WTC11 (cell line): Measurements from ENCODE around the gene SPRED2. TPM values are rescaled to one million over a fixed set of nuclear protein-coding genes. Genes with fewer than 3 reads are reported as not detected.

Experiments
- ATAC-seq: fragments of 200-7000 bp; cut with Tn5 transposase; 2 replicates; pipeline ENCODE4 v1.10.0; 2021; ENCODE audit warnings: mild to moderate bottlenecking, moderate library complexity
- CTCF ChIA-PET: fragments of 300-600 bp; sonication (Branson Sonifier 250); formaldehyde crosslinking; loops from one replicate; lab custom pipeline; 2021; ENCODE audit warnings: antibody characterized with exemption; lab: Charles Lee
- POLR2A ChIA-PET: fragments of 350-600 bp; sonication (Branson Sonifier 250); formaldehyde crosslinking; loops from one replicate; lab custom pipeline; 2021; ENCODE audit warnings: antibody characterized with exemption; lab: Charles Lee
- DNase-seq: peaks from one replicate; pipeline ENCODE4 v3.0.0; 2021; ENCODE audit warnings: low spot score
- H3K27ac Mint-ChIP-seq: 2 replicates; pipeline ENCODE4 v1.8.0; 2021; ENCODE audit warnings: mixed read lengths
- H3K27me3 Mint-ChIP-seq: 2 replicates; pipeline ENCODE4 v1.8.0; 2021; ENCODE audit warnings: low read depth, mild to moderate bottlenecking, moderate library complexity, mixed read lengths
- H3K36me3 Mint-ChIP-seq: 2 replicates; pipeline ENCODE4 v1.8.0; 2021; ENCODE audit warnings: mixed read lengths
- H3K4me1 Mint-ChIP-seq: 2 replicates; pipeline ENCODE4 v1.8.0; 2022; ENCODE audit warnings: mixed read lengths
- H3K4me3 Mint-ChIP-seq: 2 replicates; pipeline ENCODE4 v1.8.0; 2021; ENCODE audit warnings: mild to moderate bottlenecking, moderate library complexity, mixed read lengths
- H3K9me3 Mint-ChIP-seq: 2 replicates; pipeline ENCODE4 v1.8.0; 2021; ENCODE audit warnings: mixed read lengths
- ELF4 ChIP-seq: sonication (generic); formaldehyde crosslinking; IDR thresholded peaks from 2 replicates; pipeline ENCODE4 v1.8.1; 2022; ENCODE audit warnings: low read depth, mild to moderate bottlenecking, moderate library complexity, missing genetic modification reagents
- HMGA2 ChIP-seq: fragments of 250-450 bp; sonication (Bioruptor Pico); IDR thresholded peaks from 2 replicates; pipeline ENCODE4 v1.4.0; 2021; ENCODE audit warnings: mild to moderate bottlenecking, moderate library complexity
- JAZF1 ChIP-seq: fragments of 250-450 bp; sonication (Bioruptor Pico); IDR thresholded peaks from 2 replicates; pipeline ENCODE4 v1.9.0; 2021; ENCODE audit warnings: moderate library complexity, mild to moderate bottlenecking, inconsistent platforms
- NFATC4 ChIP-seq: fragments of 250-450 bp; sonication (Bioruptor Pico); IDR thresholded peaks from 2 replicates; pipeline ENCODE4 v1.9.0; 2021; ENCODE audit warnings: mild to moderate bottlenecking
- NFE2L1 ChIP-seq: sonication (generic); formaldehyde crosslinking; IDR thresholded peaks from 2 replicates; pipeline ENCODE4 v1.8.1; 2023; ENCODE audit warnings: missing genetic modification reagents
- TCF7 ChIP-seq: sonication (generic); formaldehyde crosslinking; IDR thresholded peaks from 2 replicates; pipeline ENCODE4 v1.8.0; 2022; ENCODE audit warnings: mild to moderate bottlenecking, low read depth, missing genetic modification reagents, moderate library complexity
- ZBTB21 ChIP-seq: sonication (generic); formaldehyde crosslinking; IDR thresholded peaks from 2 replicates; pipeline ENCODE4 v1.8.1; 2023; ENCODE audit warnings: mild to moderate bottlenecking, missing genetic modification reagents, borderline replicate concordance
- ZNF263 ChIP-seq: sonication (generic); formaldehyde crosslinking; IDR thresholded peaks from 2 replicates; pipeline ENCODE4 v1.8.1; 2022; ENCODE audit warnings: low read depth, mild to moderate bottlenecking, moderate library complexity, missing genetic modification reagents
- ZNF396 ChIP-seq: fragments of 250-450 bp; sonication (Bioruptor Pico); IDR thresholded peaks from 2 replicates; pipeline ENCODE4 v1.8.0; 2021; ENCODE audit warnings: mild to moderate bottlenecking, moderate library complexity, borderline replicate concordance
- total RNA-seq: library from RNA; stranded (reverse); gene quantifications from 3 replicates; pipeline ENCODE4 v1.2.3, GENCODE V29; 2021
- TF ChIP-seq, protein P1 (sequence below): sonication (generic); formaldehyde crosslinking; IDR thresholded peaks from 2 replicates; pipeline ENCODE4 v1.8.0; 2023; ENCODE audit warnings: mild to moderate bottlenecking, missing genetic modification reagents
- TF ChIP-seq, protein P2 (sequence below): sonication (generic); formaldehyde crosslinking; IDR thresholded peaks from 2 replicates; pipeline ENCODE4 v1.8.0; 2022; ENCODE audit warnings: mild to moderate bottlenecking, missing genetic modification reagents
- TF ChIP-seq, protein P3 (sequence below): fragments of 250-450 bp; sonication (Bioruptor Pico); conservative IDR thresholded peaks from 2 replicates; pipeline ENCODE4 v1.9.0; 2021; ENCODE audit warnings: mild to moderate bottlenecking
- TF ChIP-seq, protein P4 (sequence below): sonication (generic); formaldehyde crosslinking; IDR thresholded peaks from 2 replicates; pipeline ENCODE4 v1.8.1; 2022; ENCODE audit warnings: missing genetic modification reagents, borderline replicate concordance
- TF ChIP-seq, protein P5 (sequence below): sonication (generic); formaldehyde crosslinking; conservative IDR thresholded peaks from 2 replicates; pipeline ENCODE4 v1.8.1; 2022; ENCODE audit warnings: mild to moderate bottlenecking, missing genetic modification reagents
- TF ChIP-seq, protein P6 (sequence below): sonication (generic); formaldehyde crosslinking; conservative IDR thresholded peaks from 2 replicates; pipeline ENCODE4 v1.8.1; 2023; ENCODE audit warnings: mild to moderate bottlenecking, low read depth, missing genetic modification reagents, moderate library complexity
- TF ChIP-seq, protein P7 (sequence below): sonication (generic); formaldehyde crosslinking; IDR thresholded peaks from 2 replicates; pipeline ENCODE4 v1.8.0; 2023; ENCODE audit warnings: missing genetic modification reagents, mild to moderate bottlenecking, borderline replicate concordance

The SPRED2 gene
- total RNA-seq, 1 experiment from 2014 or later: 34.1 TPM

DNA sequence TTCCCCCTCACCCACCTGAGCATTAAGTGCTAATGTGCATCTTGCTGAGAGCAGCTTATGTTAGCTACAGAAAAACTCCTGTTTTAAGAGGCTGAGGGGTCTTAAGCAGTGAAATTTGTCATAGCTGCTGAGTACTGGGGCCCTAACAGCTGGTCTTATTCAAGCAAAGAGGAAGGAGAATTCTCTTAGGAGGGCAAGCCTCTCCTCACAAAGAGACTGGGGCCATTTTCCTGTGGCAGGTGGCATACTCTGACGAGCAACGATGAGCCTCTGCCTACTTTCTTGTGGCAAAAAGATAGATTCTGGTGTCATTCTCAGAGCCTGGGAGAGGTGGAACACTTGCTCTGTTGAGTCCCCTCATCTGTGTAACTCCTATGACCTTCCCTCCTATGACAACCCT is 53.2 kb downstream of the SPRED2 start (continued):
- TF ChIP-seq, protein P1, sequence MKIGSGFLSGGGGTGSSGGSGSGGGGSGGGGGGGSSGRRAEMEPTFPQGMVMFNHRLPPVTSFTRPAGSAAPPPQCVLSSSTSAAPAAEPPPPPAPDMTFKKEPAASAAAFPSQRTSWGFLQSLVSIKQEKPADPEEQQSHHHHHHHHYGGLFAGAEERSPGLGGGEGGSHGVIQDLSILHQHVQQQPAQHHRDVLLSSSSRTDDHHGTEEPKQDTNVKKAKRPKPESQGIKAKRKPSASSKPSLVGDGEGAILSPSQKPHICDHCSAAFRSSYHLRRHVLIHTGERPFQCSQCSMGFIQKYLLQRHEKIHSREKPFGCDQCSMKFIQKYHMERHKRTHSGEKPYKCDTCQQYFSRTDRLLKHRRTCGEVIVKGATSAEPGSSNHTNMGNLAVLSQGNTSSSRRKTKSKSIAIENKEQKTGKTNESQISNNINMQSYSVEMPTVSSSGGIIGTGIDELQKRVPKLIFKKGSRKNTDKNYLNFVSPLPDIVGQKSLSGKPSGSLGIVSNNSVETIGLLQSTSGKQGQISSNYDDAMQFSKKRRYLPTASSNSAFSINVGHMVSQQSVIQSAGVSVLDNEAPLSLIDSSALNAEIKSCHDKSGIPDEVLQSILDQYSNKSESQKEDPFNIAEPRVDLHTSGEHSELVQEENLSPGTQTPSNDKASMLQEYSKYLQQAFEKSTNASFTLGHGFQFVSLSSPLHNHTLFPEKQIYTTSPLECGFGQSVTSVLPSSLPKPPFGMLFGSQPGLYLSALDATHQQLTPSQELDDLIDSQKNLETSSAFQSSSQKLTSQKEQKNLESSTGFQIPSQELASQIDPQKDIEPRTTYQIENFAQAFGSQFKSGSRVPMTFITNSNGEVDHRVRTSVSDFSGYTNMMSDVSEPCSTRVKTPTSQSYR (CRISPR knock-in tag): no peak
- TF ChIP-seq ZNF396 (CRISPR knock-in tag) (no peak), NFATC4 (no peak)

DNA sequence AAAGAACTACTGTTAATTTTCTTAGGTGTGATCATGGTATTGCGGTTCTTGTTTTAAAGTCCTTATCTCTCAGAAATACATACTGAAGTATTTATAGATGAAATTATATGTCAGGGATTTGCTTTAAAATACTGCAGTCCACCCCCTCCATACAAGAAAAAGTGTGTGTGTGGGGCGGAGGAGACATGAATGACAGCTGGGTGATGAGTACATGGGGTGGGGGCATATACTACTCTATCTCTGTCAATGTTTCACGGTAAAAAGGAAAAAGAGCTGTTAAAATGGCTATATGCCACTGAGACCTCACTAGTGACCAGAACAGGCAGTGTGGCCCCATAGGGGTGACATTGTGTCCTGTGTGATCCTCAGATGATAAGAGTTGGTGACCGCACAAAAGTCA is 54.1 kb downstream of the SPRED2 start:
- H3K4me1 Mint-ChIP-seq: peaks cover 49% of the 10 kb centered on the region
- no peak for DNase-seq
- POLR2A ChIA-PET: no interaction called here

More for the DNA sequence above, 54.1 kb downstream of the SPRED2 start:
- Mint-ChIP-seq H3K9me3 (no peaks in the 10 kb centered on the region), H3K4me3 (no peak overlapping the region), H3K36me3 (no peaks in the 10 kb centered on the region), H3K27me3 (no peaks in the 10 kb centered on the region), H3K27ac (no peak overlapping the region)
- CTCF ChIA-PET: interaction anchor here (2.7 kb wide), 1 partner anchor 28 kb away, joined by 7 read pairs; no protein-coding TSS in a partner anchor
- no peak for ATAC-seq
- TF ChIP-seq ZNF263 (no peak), HMGA2 (CRISPR knock-in tag) (no peak), TCF7 (CRISPR knock-in tag) (no peak), JAZF1 (CRISPR knock-in tag) (no peak), ELF4 (no peak), NFE2L1 (CRISPR knock-in tag) (no peak), ZBTB21 (CRISPR knock-in tag) (no peak)
- TF ChIP-seq, protein P2, sequence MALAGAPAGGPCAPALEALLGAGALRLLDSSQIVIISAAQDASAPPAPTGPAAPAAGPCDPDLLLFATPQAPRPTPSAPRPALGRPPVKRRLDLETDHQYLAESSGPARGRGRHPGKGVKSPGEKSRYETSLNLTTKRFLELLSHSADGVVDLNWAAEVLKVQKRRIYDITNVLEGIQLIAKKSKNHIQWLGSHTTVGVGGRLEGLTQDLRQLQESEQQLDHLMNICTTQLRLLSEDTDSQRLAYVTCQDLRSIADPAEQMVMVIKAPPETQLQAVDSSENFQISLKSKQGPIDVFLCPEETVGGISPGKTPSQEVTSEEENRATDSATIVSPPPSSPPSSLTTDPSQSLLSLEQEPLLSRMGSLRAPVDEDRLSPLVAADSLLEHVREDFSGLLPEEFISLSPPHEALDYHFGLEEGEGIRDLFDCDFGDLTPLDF (CRISPR knock-in tag): no peak
- TF ChIP-seq, protein P3, sequence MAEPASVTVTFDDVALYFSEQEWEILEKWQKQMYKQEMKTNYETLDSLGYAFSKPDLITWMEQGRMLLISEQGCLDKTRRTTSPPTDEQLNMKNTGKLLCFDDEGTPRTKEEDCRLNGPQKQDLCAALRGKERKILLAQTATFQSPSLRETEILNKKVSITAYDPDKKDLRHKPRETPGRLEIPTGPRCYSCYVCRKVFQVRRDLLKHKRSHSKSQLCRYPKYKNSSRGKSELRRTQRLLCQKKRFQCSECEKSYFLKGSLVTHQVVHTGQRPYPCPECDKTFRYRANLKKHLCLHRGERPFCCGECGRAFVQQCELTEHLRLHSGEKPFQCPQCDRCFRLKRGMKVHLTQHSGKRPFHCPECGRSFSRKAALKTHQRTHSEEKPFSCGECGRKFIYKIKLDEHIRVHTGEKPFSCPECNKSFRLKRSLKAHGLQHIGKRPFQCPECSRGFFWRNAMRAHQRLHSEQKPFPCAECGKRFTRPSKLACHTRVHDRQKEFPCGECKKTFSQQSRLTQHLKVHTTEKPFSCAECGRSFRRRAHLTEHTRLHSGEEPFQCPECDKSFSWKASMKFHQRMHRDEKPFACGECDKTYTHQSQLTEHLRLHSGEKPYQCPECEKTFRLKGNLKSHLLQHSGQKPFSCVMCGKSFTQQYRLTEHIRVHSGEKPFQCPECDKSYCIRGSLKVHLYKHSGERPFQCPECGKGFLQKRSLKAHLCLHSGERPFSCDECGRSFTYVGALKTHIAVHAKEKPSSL (CRISPR knock-in tag): no peak
- TF ChIP-seq, protein P4, sequence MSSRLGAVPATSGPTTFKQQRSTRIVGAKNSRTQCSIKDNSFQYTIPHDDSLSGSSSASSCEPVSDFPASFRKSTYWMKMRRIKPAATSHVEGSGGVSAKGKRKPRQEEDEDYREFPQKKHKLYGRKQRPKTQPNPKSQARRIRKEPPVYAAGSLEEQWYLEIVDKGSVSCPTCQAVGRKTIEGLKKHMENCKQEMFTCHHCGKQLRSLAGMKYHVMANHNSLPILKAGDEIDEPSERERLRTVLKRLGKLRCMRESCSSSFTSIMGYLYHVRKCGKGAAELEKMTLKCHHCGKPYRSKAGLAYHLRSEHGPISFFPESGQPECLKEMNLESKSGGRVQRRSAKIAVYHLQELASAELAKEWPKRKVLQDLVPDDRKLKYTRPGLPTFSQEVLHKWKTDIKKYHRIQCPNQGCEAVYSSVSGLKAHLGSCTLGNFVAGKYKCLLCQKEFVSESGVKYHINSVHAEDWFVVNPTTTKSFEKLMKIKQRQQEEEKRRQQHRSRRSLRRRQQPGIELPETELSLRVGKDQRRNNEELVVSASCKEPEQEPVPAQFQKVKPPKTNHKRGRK (CRISPR knock-in tag): no peak
- TF ChIP-seq, protein P5, sequence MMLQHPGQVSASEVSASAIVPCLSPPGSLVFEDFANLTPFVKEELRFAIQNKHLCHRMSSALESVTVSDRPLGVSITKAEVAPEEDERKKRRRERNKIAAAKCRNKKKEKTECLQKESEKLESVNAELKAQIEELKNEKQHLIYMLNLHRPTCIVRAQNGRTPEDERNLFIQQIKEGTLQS (CRISPR knock-in tag): no peak
- TF ChIP-seq, protein P6, sequence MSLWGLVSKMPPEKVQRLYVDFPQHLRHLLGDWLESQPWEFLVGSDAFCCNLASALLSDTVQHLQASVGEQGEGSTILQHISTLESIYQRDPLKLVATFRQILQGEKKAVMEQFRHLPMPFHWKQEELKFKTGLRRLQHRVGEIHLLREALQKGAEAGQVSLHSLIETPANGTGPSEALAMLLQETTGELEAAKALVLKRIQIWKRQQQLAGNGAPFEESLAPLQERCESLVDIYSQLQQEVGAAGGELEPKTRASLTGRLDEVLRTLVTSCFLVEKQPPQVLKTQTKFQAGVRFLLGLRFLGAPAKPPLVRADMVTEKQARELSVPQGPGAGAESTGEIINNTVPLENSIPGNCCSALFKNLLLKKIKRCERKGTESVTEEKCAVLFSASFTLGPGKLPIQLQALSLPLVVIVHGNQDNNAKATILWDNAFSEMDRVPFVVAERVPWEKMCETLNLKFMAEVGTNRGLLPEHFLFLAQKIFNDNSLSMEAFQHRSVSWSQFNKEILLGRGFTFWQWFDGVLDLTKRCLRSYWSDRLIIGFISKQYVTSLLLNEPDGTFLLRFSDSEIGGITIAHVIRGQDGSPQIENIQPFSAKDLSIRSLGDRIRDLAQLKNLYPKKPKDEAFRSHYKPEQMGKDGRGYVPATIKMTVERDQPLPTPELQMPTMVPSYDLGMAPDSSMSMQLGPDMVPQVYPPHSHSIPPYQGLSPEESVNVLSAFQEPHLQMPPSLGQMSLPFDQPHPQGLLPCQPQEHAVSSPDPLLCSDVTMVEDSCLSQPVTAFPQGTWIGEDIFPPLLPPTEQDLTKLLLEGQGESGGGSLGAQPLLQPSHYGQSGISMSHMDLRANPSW (CRISPR knock-in tag): no peak
- TF ChIP-seq, protein P7, sequence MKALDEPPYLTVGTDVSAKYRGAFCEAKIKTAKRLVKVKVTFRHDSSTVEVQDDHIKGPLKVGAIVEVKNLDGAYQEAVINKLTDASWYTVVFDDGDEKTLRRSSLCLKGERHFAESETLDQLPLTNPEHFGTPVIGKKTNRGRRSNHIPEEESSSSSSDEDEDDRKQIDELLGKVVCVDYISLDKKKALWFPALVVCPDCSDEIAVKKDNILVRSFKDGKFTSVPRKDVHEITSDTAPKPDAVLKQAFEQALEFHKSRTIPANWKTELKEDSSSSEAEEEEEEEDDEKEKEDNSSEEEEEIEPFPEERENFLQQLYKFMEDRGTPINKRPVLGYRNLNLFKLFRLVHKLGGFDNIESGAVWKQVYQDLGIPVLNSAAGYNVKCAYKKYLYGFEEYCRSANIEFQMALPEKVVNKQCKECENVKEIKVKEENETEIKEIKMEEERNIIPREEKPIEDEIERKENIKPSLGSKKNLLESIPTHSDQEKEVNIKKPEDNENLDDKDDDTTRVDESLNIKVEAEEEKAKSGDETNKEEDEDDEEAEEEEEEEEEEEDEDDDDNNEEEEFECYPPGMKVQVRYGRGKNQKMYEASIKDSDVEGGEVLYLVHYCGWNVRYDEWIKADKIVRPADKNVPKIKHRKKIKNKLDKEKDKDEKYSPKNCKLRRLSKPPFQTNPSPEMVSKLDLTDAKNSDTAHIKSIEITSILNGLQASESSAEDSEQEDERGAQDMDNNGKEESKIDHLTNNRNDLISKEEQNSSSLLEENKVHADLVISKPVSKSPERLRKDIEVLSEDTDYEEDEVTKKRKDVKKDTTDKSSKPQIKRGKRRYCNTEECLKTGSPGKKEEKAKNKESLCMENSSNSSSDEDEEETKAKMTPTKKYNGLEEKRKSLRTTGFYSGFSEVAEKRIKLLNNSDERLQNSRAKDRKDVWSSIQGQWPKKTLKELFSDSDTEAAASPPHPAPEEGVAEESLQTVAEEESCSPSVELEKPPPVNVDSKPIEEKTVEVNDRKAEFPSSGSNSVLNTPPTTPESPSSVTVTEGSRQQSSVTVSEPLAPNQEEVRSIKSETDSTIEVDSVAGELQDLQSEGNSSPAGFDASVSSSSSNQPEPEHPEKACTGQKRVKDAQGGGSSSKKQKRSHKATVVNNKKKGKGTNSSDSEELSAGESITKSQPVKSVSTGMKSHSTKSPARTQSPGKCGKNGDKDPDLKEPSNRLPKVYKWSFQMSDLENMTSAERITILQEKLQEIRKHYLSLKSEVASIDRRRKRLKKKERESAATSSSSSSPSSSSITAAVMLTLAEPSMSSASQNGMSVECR (CRISPR knock-in tag): no peak
